ENCODE data around the gene LST1.
"Not testable (repeated sequence)": the region's sequence is repeated elsewhere in the genome, so short reads cannot be mapped to it uniquely, and the experiment has no call there.

Gene LST1

DNA sequence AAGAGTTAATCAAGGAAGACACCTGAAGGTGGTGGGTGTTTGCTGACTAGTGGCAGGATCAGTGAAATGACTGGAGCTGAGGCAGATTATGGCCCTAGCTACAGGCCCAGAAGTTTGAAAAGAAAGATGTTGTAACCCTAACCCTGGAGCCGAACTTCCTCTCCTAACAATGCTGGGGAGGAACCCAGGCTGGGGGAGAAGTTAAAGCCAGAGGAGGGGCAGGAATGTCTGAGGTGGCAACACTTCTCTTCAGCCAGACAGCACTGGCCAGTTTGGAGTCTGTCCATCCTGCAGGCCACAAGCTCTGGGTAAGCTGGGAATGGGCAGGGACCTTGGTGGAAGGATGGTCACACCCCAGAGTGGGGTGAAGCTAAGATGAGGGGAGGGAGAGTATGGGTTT lies at the start of gene LST1:
LST1 (plus strand) TSS at position 270 of the 400 bp plus-strand sequence. CDS start 1,023 bp downstream, outside the sequence.
- no peak for DNase-seq (ENCODE audit: low spot score)

DNA sequence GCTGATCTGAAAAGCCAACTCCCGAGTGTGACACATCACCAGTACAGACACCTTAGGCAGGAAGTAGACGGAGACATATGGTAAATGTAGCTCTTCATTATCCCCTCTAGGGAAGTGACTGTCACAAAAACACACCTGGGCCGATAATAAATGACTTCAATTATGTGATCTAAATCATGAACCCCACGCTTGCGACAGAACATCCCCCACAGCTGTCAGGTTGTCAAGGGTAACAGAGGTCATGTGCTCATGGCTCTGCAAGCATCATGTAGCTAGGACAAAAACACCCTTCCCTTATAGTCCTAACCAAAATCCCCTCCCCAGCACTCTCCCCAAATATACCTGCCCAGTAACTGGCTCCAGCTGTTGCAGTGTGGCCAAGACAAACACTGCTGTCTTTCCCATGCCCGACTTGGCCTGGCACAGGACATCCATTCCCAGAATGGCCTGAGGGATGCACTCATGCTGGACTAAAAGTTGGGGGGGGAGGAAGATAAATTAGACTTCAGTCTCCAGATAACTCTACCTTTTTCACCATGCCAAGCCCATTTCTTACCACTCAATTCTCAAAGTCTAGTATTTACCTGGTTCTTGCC lies 47.2 kb upstream of the LST1 start:
- no peak for DNase-seq (ENCODE audit: low spot score)

DNA sequence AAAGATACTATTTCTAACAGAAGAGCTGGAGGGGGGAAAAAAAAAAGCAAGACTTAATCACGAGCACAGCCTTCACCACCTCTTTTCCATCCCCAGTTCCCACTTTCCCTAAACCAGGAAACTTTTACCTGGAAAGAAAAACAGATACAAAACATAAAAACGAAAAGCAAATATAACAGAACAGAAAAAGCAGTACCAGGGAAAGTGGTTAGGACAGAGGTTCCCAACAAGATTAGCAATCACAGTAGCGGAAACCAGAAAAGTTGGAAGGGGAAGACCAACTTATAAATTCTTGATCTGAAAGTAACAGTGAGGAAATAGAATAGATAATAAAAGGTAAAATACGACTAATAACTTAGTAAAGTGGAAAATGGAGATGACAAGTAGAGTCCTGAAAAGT lies 45.4 kb upstream of the LST1 start:
- DNase-seq (ENCODE audit: low spot score) = no peak

DNA sequence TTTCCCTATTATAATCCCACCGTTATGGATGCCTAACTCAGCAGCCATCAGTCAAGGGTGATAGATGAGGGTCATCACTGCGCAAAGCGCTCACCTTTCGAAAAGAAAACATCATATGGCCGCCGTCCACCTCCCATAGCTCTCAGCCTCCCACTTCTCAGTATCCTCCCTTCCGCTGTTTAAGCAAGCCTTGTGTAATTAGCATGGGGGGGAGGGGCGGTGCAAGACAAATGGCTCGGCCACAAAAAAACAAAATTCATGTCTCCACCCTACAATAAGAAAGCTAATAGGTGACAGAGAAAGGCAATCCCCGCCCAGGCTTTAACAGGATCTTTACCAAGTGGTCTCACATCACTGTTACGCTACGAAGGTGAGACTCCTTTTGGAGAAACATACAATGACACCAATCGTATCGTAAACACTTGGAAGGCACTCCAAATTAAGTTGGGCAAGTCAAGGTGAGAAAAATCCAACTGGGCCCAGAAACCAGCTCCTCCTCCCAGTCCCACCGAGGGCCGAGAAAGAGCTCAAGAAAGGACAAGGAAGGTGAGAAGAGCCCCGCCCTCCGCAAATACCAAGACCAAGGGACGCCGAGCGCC lies 44.9 kb upstream of the LST1 start:
- peak; percentile 39 for DNase-seq (ENCODE audit: low spot score)

- peak; percentile 92 for DNase-seq (ENCODE audit: low spot score)
Measured at GRCh38 chr6:31541658-31542521, 44.2 kb upstream of the LST1 start, which contains the start of gene DDX39B. Gene DDX39B, minus strand, starts transcription at chr6:31542003. Its CDS starts 1,471 bp downstream, at chr6:31540532.

- no peak for DNase-seq (ENCODE audit: low spot score)
Measured at GRCh38 chr6:31543639-31544038, 42.4 kb upstream of the LST1 start.

- no peak for DNase-seq (ENCODE audit: low spot score)
Measured at GRCh38 chr6:31544676-31545075, 41.4 kb upstream of the LST1 start.

DNA sequence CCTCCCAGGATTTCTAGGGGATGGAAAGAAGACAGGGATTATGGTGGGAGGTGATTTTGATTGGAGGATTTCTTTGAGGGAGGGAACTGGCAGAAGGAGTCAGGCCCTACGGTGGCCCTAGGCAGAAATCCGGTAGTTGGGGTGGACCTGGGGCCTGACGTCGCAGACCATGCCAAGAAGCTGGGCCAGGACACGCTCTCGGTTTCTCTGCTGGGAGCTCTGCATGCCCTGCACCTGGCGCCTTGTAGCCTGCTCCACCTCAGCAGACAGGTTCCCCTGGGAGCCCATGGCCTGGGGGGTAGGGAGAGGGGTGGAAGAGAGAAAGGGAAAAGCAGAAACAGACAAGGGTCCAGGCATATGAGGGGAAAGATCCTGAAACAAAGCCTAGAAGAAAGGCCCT lies 40.8 kb upstream of the LST1 start:
- no peak for DNase-seq (ENCODE audit: low spot score)

GRCh38 chr6:31546339-31546957 lies 39.6 kb upstream of the LST1 start, which contains the start of gene ATP6V1G2:
Gene ATP6V1G2, minus strand, starts transcription at chr6:31546608. Its CDS starts 49 bp downstream, at chr6:31546559.
- DNase-seq (ENCODE audit: low spot score) = peak; percentile 78

DNA sequence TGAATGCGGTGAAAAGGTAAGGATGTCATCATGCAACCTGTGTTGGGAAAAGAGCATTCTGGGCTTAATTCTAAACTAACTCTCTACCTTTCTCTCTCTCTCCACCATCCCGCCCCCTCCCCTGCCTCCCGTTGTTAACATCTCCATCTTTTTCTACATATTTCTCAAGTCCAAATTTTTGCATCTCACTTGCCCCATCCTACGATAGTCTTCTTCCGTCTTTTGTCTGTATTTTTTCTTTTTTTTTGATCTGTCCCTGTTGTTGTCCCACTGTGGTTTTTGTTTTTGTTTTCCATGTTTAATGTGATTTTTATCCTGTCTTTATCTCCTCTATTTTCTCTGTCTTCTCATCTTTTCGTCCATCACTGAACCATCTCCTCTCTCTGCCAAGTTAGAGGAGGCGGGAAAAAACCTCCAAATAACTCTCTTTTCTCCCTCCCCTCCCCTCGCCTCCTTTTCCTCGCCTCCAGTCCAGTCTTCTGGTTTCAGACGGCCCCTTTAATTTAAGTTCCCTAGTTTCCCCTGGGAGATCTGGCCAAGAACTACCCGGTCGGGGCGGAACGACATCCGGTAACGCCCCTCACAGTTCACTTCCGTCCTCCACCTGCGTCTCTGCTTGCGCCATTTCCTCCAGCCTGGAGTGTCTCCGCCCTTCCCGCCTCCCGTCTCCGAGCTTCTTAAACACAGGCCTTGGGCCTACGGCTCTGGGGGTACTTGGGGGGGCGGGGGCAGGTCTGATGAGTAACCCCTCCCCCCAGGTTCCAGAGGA lies 38.9 kb upstream of the LST1 start, which contains the start of gene NFKBIL1:
NFKBIL1 (plus strand) TSS at position 651 of the 769 bp plus-strand sequence; CDS start at position 738, 87 bp downstream.
- peak; percentile 91 for DNase-seq (ENCODE audit: low spot score)

DNA sequence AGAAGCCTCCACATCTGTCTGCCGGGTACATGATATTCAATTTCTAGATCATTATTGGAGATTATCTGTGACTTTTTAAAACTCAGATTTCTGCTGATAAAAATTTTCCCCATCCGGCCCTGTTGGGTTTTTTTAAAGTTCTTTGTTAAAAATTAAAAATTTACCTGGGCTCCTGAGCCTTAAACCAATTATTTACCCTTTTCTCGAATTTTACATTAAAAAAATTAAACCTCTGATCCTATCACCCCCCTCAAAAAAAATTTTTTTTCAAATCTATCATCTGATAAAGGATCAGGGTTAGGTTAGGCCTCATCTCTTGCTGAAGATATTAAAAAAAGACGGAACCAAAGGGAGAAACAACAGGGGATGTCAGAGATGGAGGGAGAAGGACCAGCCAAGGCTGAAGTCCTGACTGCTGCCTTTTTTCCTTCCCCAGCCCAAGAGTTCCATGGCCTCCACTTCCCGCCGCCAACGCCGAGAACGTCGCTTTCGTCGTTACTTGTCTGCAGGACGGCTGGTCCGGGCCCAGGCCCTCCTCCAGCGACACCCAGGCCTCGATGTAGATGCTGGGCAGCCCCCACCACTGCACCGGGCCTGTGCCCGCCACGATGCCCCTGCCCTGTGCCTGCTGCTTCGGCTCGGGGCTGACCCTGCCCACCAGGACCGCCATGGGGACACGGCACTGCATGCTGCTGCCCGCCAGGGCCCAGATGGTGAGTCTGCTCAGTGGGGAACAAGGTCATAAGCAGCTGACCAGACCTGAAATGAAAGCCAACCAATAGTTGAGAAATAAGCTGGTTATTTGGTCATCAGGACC lies 38.1 kb upstream of the LST1 start:
- DNase-seq (ENCODE audit: low spot score) = no peak

DNA sequence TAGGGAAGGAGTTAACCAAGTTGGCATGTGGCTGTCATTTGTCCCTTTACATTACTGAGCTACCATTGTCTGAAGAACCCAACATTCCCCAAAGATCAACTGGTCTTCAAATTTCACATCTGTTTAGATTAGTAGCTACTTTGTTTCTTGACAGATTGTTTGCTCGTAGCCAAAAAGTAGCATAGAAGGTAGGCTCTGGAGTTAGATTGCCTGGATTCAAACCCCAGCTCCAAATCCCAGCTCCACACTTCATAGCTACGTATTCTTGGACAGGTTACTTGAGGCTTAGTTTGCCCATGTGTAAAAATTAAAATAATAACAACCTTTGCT lies 37.6 kb upstream of the LST1 start:
- no peak for DNase-seq (ENCODE audit: low spot score)

DNA sequence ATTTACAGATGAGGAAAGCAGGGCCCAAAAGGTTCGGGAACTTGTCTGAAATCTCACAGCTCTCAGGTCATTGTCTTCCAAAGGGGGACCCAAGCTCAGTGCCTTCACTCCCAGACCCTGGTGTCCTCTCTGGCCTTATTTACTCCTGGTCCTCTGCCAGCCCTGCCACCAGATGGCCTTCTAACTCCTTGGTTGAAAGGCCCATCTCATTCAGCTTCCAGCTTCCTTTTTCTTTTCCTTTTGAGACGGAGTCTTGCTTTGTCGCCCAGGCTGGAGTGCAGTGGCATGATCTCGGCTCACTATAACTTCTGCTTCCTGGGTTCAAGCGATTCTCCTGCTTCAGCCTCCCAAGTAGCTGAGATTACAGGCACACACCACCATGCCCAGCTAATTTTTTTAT lies 34.7 kb upstream of the LST1 start:
- not testable (repeated sequence) for DNase-seq (ENCODE audit: low spot score)

DNA sequence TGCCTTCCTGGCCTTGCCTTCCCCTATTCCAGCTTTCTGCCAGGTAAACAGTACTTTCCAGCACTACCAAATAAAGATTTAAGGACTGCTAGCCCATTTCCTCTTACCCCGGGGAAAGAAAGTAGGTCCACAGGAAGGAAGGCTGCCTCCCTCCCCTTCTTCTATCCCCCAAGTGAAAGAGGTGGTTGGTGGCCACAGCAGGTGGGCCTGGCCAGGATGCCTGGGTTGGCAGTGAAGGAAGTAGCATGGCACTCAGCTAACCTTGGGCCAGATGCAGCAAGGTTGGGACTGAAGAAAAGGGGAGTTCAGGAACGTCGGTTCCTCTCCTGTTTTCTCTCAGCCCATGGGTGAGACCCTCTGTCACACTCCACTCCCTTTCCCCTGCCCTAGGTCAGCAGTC lies 29.8 kb upstream of the LST1 start:
- no peak for DNase-seq (ENCODE audit: low spot score)

- no peak for DNase-seq (ENCODE audit: low spot score)
Measured at GRCh38 chr6:31557443-31558317, 28.4 kb upstream of the LST1 start.

DNA sequence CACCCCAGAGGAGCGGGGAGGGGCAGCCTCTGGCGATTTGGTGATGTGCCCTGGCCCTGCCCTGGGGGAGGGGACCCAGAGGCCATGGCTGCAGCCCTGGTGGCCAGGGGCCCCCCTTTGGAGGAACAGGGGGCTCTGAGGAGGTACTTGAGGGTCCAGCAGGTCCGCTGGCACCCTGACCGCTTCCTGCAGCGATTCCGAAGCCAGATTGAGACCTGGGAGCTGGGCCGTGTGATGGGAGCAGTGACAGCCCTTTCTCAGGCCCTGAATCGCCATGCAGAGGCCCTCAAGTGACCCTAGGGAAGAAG lies 27.8 kb upstream of the LST1 start:
- no peak for DNase-seq (ENCODE audit: low spot score)

DNA sequence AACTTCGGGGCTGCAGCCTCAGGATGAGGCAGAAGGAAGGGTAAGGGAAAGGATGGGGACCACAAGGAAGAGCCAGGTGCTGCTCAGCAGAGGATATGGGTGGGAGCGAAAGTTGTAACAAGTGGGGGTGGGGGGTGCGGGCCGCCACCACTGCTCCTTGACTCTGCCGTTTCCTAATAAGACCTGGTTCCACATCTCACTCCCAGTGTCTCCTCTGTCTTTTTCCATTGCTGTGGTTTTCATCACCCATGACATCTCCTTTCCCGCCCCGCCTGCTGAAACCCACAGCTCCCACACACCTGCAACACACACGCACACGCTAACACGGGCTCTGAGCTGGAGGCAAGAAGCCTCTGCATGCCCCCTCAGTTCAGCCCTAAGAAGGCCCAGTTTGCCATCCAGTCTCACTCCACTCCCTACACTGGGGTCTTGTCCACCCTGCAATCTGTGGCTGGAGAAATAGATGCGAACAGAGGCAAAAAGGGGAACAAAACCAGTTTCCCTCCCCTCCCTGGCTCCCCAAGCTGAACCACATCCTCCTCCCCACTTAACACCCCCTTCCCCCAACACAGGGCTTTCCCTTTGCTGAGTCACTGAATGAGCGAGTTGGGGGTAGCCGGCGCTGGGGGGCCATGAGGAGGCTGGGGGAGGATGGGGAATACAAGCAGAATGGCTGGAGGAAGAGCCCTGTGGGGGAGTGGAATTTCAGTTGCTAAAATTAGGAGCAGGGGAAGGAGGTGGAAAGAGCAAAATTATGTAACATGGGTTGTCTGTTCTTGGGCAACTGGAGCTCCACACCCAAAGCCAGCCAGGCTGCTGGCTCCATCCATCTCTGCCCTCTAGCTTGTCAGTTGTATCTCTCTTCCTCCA lies 27.2 kb upstream of the LST1 start:
- DNase-seq (ENCODE audit: low spot score) = no peak

DNA sequence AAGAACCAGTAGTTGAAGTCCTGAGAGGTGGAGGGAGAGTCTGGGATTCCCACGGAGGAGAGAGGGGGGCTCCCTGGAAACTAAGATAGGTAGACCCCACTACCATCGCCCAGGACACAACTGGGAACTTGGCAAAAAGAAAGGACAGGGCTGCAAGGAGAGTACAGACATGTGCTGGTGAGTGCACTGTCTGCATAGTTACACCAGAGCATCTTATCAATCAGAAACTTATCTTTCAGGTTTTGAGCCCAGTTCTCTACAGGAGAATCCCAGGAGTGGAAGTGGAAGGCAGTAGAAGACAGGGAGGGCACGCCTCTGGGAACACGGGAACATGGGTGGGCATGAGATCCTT lies 26.5 kb upstream of the LST1 start:
- no peak for DNase-seq (ENCODE audit: low spot score)
